ENCODE data around the gene AMOTL2.

The AMOTL2 gene

GRCh38 chr3:134366221-134366927, 7.9 kb downstream of the AMOTL2 start:
- DNase-seq (ENCODE audit: low read depth in 2 of 2), result no peak

GRCh38 chr3:134365766-134366065, 8.5 kb downstream of the AMOTL2 start:
- no peak for DNase-seq (ENCODE audit: low read depth in 2 of 2)

GRCh38 chr3:134364936-134365765, 9.1 kb downstream of the AMOTL2 start:
- no peak for DNase-seq (ENCODE audit: low read depth in 2 of 2)

- no peak for DNase-seq (ENCODE audit: low read depth in 2 of 2)
These were observed 9.9 kb downstream of the AMOTL2 start for GRCh38 chr3:134364061-134364935.

GRCh38 chr3:134363381-134363755, 10.9 kb downstream of the AMOTL2 start:
- no peak for DNase-seq (ENCODE audit: low read depth in 2 of 2)

- no peak for DNase-seq (ENCODE audit: low read depth in 2 of 2)
These were observed 11.4 kb downstream of the AMOTL2 start for GRCh38 chr3:134362670-134363380.

- no peak for DNase-seq (ENCODE audit: low read depth in 2 of 2)
These were observed 12.0 kb downstream of the AMOTL2 start for GRCh38 chr3:134362221-134362620.

GRCh38 chr3:134361162-134361835, 12.9 kb downstream of the AMOTL2 start:
- no peak for DNase-seq (ENCODE audit: low read depth in 2 of 2)

GRCh38 chr3:134360046-134360445, 14.2 kb downstream of the AMOTL2 start:
- no peak for DNase-seq (ENCODE audit: low read depth in 2 of 2)

- DNase-seq (ENCODE audit: low read depth in 2 of 2), result no peak
These were observed 14.9 kb downstream of the AMOTL2 start for GRCh38 chr3:134359121-134360010.

GRCh38 chr3:134357914-134358811, 16.1 kb downstream of the AMOTL2 start:
- no peak for DNase-seq (ENCODE audit: low read depth in 2 of 2)

GRCh38 chr3:134357261-134357913, 16.9 kb downstream of the AMOTL2 start:
- DNase-seq (ENCODE audit: low read depth in 2 of 2), result no peak

GRCh38 chr3:134356411-134357040, 17.7 kb downstream of the AMOTL2 start:
- no peak for DNase-seq (ENCODE audit: low read depth in 2 of 2)

- no peak for DNase-seq (ENCODE audit: low read depth in 2 of 2)
These were observed 18.8 kb downstream of the AMOTL2 start for GRCh38 chr3:134355416-134355815.

GRCh38 chr3:134354612-134355251, 19.5 kb downstream of the AMOTL2 start:
- no peak for DNase-seq (ENCODE audit: low read depth in 2 of 2)

- no peak for DNase-seq (ENCODE audit: low read depth in 2 of 2)
These were observed 20.2 kb downstream of the AMOTL2 start for GRCh38 chr3:134353831-134354611.

Data from activated CD4-positive, alpha-beta T cell treated with anti-CD3 and anti-CD28 coated beads for 24 hours (primary cell).